SK-N-SH (cell line): ENCODE data around the gene GIPC2. TPM values are rescaled to one million over a fixed set of nuclear protein-coding genes. Genes with fewer than 3 reads are reported as not detected.

Experiments used
- CTCF ChIA-PET: fragments of 300-600, 350-600 bp; formaldehyde crosslinking; extraction: SDS; loops from one replicate; lab custom pipeline; 2021; lab: Yijun Ruan, JAX
- POLR2A ChIA-PET: fragments of 350-600 bp; sonication (Branson Sonifier 250); formaldehyde crosslinking; extraction: SDS; loops from one replicate; lab custom pipeline; 2020; ENCODE audit warnings: antibody characterized with exemption, inconsistent platforms; lab: Yijun Ruan, JAX
- DNase-seq: peaks from one replicate; pipeline ENCODE4 v3.0.0; 2012
- H2AFZ ChIP-seq: fragments of 200-600 bp; sonication (generic); 2 replicates; pipeline ENCODE4 v1.8.1; 2016; ENCODE audit warnings: antibody characterized with exemption, mild to moderate bottlenecking, low read depth
- H3F3A ChIP-seq: fragments of 200-600 bp; sonication (generic); replicated peaks from 2 replicates; pipeline ENCODE3; 2016; ENCODE audit warnings: antibody characterized with exemption, mild to moderate bottlenecking; ENCODE audit not compliant: insufficient read depth
- H3K27ac ChIP-seq, 2 experiments: fragments of 200-500 bp in 1 of 2; fragments of 200-600 bp in 1 of 2; sonication (Bioruptor generic) in 1 of 2; sonication (generic), shearing (Covaris generic) in 1 of 2; 2 replicates each; pipeline versions ENCODE4 v1.5.1 to v1.6.1; 2014 to 2016; ENCODE audit warnings: low read depth in 2 of 2, inconsistent platforms in 1 of 2, low read length in 1 of 2, mild to moderate bottlenecking in 1 of 2, mixed read lengths in 1 of 2
- H3K27me3 ChIP-seq: fragments of 200-600 bp; sonication (generic), shearing (Covaris generic); 2 replicates; pipeline ENCODE4 v1.6.1; 2016; ENCODE audit warnings: mixed run types; ENCODE audit not compliant: insufficient read depth
- H3K36me3 ChIP-seq, 2 experiments: fragments of 200-500 bp in 1 of 2; fragments of 200-600 bp in 1 of 2; sonication (Bioruptor generic) in 1 of 2; sonication (generic) in 1 of 2; replicated peaks in 1 of 2; 2 replicates each; pipeline versions ENCODE3 to v1.5.1; 2014 to 2016; ENCODE audit warnings: low read length in 1 of 2, mild to moderate bottlenecking in 1 of 2; ENCODE audit not compliant: insufficient read depth in 2 of 2, control insufficient read depth in 1 of 2
- H3K4me1 ChIP-seq, 2 experiments: fragments of 200-500 bp in 1 of 2; fragments of 200-600 bp in 1 of 2; sonication (Bioruptor generic) in 1 of 2; sonication (generic), shearing (Covaris generic) in 1 of 2; 2 replicates each; pipeline versions ENCODE4 v1.5.1 to v1.6.1; 2014 to 2016; ENCODE audit warnings: low read depth in 1 of 2, low read length in 1 of 2, mixed run types in 1 of 2; ENCODE audit not compliant: insufficient read depth in 2 of 2, control insufficient read depth in 1 of 2
- H3K4me2 ChIP-seq: fragments of 200-600 bp; sonication (generic), shearing (Covaris generic); 2 replicates; pipeline ENCODE4 v1.6.1; 2017; ENCODE audit warnings: mixed run types
- H3K4me3 ChIP-seq, 2 experiments: fragments of 200-500 bp in 1 of 2; fragments of 200-600 bp in 1 of 2; sonication (Bioruptor generic) in 1 of 2; sonication (generic), shearing (Covaris generic) in 1 of 2; 2 replicates each; pipeline versions ENCODE4 v1.5.1 to v1.8.1; 2014 to 2016; ENCODE audit warnings: low read depth in 2 of 2, inconsistent platforms in 1 of 2, low read length in 1 of 2, mild to moderate bottlenecking in 1 of 2, mixed read lengths in 1 of 2, moderate library complexity in 1 of 2
- H3K79me2 ChIP-seq: fragments of 200-600 bp; sonication (generic); 2 replicates; pipeline ENCODE4 v1.8.1; 2017; ENCODE audit warnings: mild to moderate bottlenecking; ENCODE audit not compliant: insufficient read depth
- H3K9ac ChIP-seq: fragments of 200-600 bp; sonication (generic); 2 replicates; pipeline ENCODE4 v1.6.1; 2017; ENCODE audit warnings: mixed run types
- H3K9me2 ChIP-seq: fragments of 200-600 bp; sonication (generic); 2 replicates; pipeline ENCODE4 v1.6.1; 2017; ENCODE audit warnings: mixed run types
- H3K9me3 ChIP-seq: fragments of 200-600 bp; sonication (generic); 2 replicates; pipeline ENCODE4 v1.6.1; 2017; ENCODE audit warnings: mixed run types, mild to moderate bottlenecking, moderate library complexity
- H4K20me1 ChIP-seq: fragments of 200-600 bp; sonication (generic); 2 replicates; pipeline ENCODE4 v1.6.1; 2017; ENCODE audit warnings: mild to moderate bottlenecking, mixed run types; ENCODE audit not compliant: insufficient read depth
- CHD2 ChIP-seq: fragments of 150-350 bp; IDR thresholded peaks from 2 replicates; pipeline ENCODE4 v1.6.1; 2018; ENCODE audit warnings: low read length; ENCODE audit not compliant: partially characterized antibody
- CTCF ChIP-seq: fragments of 200-600 bp; sonication (generic); IDR thresholded peaks from 2 replicates; pipeline ENCODE4 v1.6.1; 2017; ENCODE audit warnings: antibody characterized with exemption, mild to moderate bottlenecking, moderate library complexity
- ELF1 ChIP-seq: IDR thresholded peaks from 2 replicates; pipeline ENCODE4 v1.4.0; 2012
- EP300 ChIP-seq, 2 experiments: IDR thresholded peaks; 2 replicates each; pipeline versions ENCODE4 v1.4.0 to v1.6.1; 2012; ENCODE audit warnings: borderline replicate concordance in 1 of 2, low read depth in 1 of 2, low read length in 1 of 2
- EZH2phosphoT487 ChIP-seq: fragments of 200-600 bp; sonication (generic); IDR thresholded peaks from 2 replicates; pipeline ENCODE4 v1.6.1; 2017; ENCODE audit warnings: low read depth, mixed run types, mild to moderate bottlenecking, antibody characterized with exemption, moderate library complexity, borderline replicate concordance
- FOXJ3 ChIP-seq: sonication (generic); formaldehyde crosslinking; IDR thresholded peaks from 2 replicates; pipeline ENCODE4 v1.5.1; 2020; ENCODE audit warnings: mild to moderate bottlenecking, missing genetic modification reagents
- FOXM1 ChIP-seq: IDR thresholded peaks from 2 replicates; pipeline ENCODE4 v1.4.0; 2012; ENCODE audit warnings: low read depth, mild to moderate bottlenecking
- GATA2 ChIP-seq: sonication (generic); formaldehyde crosslinking; IDR thresholded peaks from 2 replicates; pipeline ENCODE4 v1.5.0; 2020; ENCODE audit warnings: mild to moderate bottlenecking, missing genetic modification reagents
- JUND ChIP-seq: IDR thresholded peaks from 2 replicates; pipeline ENCODE4 v1.4.0; 2012
- MAX ChIP-seq: IDR thresholded peaks from 2 replicates; pipeline ENCODE4 v1.4.0; 2012; ENCODE audit warnings: low read depth
- MEF2A ChIP-seq: IDR thresholded peaks from 2 replicates; pipeline ENCODE4 v1.4.0; 2012; ENCODE audit warnings: low read depth, borderline replicate concordance
- MXI1 ChIP-seq: IDR thresholded peaks from 2 replicates; pipeline ENCODE4 v1.6.1; 2012; ENCODE audit warnings: mild to moderate bottlenecking, low read depth, low read length, improper control_type of control experiment
- NFIC ChIP-seq: IDR thresholded peaks from 2 replicates; pipeline ENCODE4 v1.4.0; 2012; ENCODE audit warnings: borderline replicate concordance
- NRF1 ChIP-seq: IDR thresholded peaks from 2 replicates; pipeline ENCODE4 v1.6.1; 2012; ENCODE audit warnings: low read depth, mild to moderate bottlenecking, low read length
- PBX3 ChIP-seq: IDR thresholded peaks from 2 replicates; pipeline ENCODE4; 2012
- POLR2AphosphoS5 ChIP-seq: IDR thresholded peaks from 2 replicates; pipeline ENCODE4 v1.6.1; 2012; ENCODE audit warnings: low read depth, low read length
- RAD21 ChIP-seq: IDR thresholded peaks from 2 replicates; pipeline ENCODE4 v1.6.1; 2012; ENCODE audit warnings: mild to moderate bottlenecking, low read length
- RCOR1 ChIP-seq: fragments of 150-350 bp; IDR thresholded peaks from 2 replicates; pipeline ENCODE4 v1.6.1; 2017; ENCODE audit warnings: antibody characterized with exemption, low read length
- RFX5 ChIP-seq: IDR thresholded peaks from 2 replicates; pipeline ENCODE4 v1.6.1; 2012; ENCODE audit warnings: mild to moderate bottlenecking, improper control_type of control experiment, low read length
- RXRA ChIP-seq: IDR thresholded peaks from 2 replicates; pipeline ENCODE4 v1.4.0; 2012; ENCODE audit warnings: low read depth, mild to moderate bottlenecking, borderline replicate concordance
- SIN3A ChIP-seq: IDR thresholded peaks from 2 replicates; pipeline ENCODE4 v1.6.1; 2012; ENCODE audit warnings: low read depth, mild to moderate bottlenecking, low read length, moderate library complexity, borderline replicate concordance
- SMC3 ChIP-seq: IDR thresholded peaks from 2 replicates; pipeline ENCODE4 v1.6.1; 2012; ENCODE audit warnings: low read depth, low read length, improper control_type of control experiment
- TAF1 ChIP-seq: IDR thresholded peaks from 2 replicates; pipeline ENCODE4 v1.6.1; 2012; ENCODE audit warnings: low read depth, mild to moderate bottlenecking, low read length, moderate library complexity, borderline replicate concordance
- TCF12 ChIP-seq: IDR thresholded peaks from 2 replicates; pipeline ENCODE4 v1.4.0; 2012
- TEAD4 ChIP-seq: IDR thresholded peaks from 2 replicates; pipeline ENCODE4 v1.4.0; 2012; ENCODE audit warnings: mild to moderate bottlenecking, borderline replicate concordance; ENCODE audit not compliant: insufficient read depth
- USF1 ChIP-seq: IDR thresholded peaks from 2 replicates; pipeline ENCODE4 v1.4.0; 2012; ENCODE audit warnings: low read depth, borderline replicate concordance
- USF2 ChIP-seq: fragments of 150-350 bp; IDR thresholded peaks from 2 replicates; pipeline ENCODE4 v1.6.1; 2017; ENCODE audit warnings: antibody characterized with exemption, low read length, low read depth, borderline replicate concordance
- YY1 ChIP-seq: IDR thresholded peaks from 2 replicates; pipeline ENCODE4 v1.4.0; 2012; ENCODE audit warnings: low read depth, mild to moderate bottlenecking
- ZBTB33 ChIP-seq: IDR thresholded peaks from 2 replicates; pipeline ENCODE4 v1.4.0; 2012; ENCODE audit warnings: low read depth, borderline replicate concordance
- polyA plus RNA-seq, 3 experiments: library from polyadenylated mRNA; depleted of rRNA; stranded (reverse); fragments of >200 nt; gene quantifications; 2 replicates each; pipeline ENCODE4 v1.2.3, GENCODE V29; 2012

GIPC2 gene
- polyA plus RNA-seq, 1 of the 3 experiments (the other 2 are of a cell fraction): 0.02 TPM

- H3K4me1 ChIP-seq: peaks cover 0 to 4% of the 10 kb centered on the region in 2 experiments; a peak in 2 of 4 replicates
- no peak for DNase-seq
- no peak overlapping the region; a peak in 1 of 4 replicates for H3K27ac ChIP-seq
- H3K4me2 ChIP-seq: no peak overlapping the region
- H3K9me2 ChIP-seq: no peaks in the 10 kb centered on the region
- no peaks in the 10 kb centered on the region for H3K27me3 ChIP-seq
- no peak overlapping the region for H3K4me3 ChIP-seq
- CTCF ChIA-PET: interaction anchor here (1.1 to 1.6 kb wide), 4 partner anchors 12 to 451 kb away, joined by 4 to 9 read pairs (median 4); no protein-coding TSS in a partner anchor
- no peaks in the 10 kb centered on the region for H3K9me3 ChIP-seq
- H3K9ac ChIP-seq: no peak overlapping the region
- H4K20me1 ChIP-seq: no peaks in the 10 kb centered on the region
- POLR2A ChIA-PET: no interaction called here
- H3K36me3 ChIP-seq: no peaks in the 10 kb centered on the region
- H2AFZ ChIP-seq: no peak overlapping the region
- no peaks in the 10 kb centered on the region for H3F3A ChIP-seq
- no peaks in the 10 kb centered on the region for H3K79me2 ChIP-seq
- TF ChIP-seq POLR2AphosphoS5: 0 out of 2 replicates have a peak, but pooled peaks have one; percentile 25
- no peak for TF ChIP-seq YY1
- peak; percentile 78 for TF ChIP-seq TCF12
- no peak for TF ChIP-seq RCOR1
- TF ChIP-seq EZH2phosphoT487: no peak
- TF ChIP-seq SIN3A: no peak
- TF ChIP-seq MXI1: no peak
- TF ChIP-seq FOXJ3 (CRISPR knock-in tag): no peak
- TF ChIP-seq ZBTB33: no peak
- no peak for TF ChIP-seq MAX
- TF ChIP-seq PBX3: peak; percentile 84
- TF ChIP-seq NRF1: no peak
- peak; percentile 17; the same call in 1 of the 2 replicates for TF ChIP-seq MEF2A
- TF ChIP-seq TEAD4: peak; percentile 69
- no peak for TF ChIP-seq CTCF
- TF ChIP-seq USF2: no peak
- TF ChIP-seq USF1: no peak
- TF ChIP-seq RFX5: no peak
- TF ChIP-seq GATA2 (CRISPR knock-in tag): no peak
- TF ChIP-seq RAD21: no peak
- TF ChIP-seq SMC3: no peak
- TF ChIP-seq ELF1: no peak
- peak; percentile 63 for TF ChIP-seq JUND
- peak; percentile 50 to 89 for TF ChIP-seq EP300 (IDR thresholded peaks at IDR 0.05; ENCODE audit: borderline replicate concordance in 1 of 2, low read depth in 1 of 2, low read length in 1 of 2)
- TF ChIP-seq CHD2: no peak
- TF ChIP-seq RXRA: 0 out of 2 replicates have a peak, but pooled peaks have one; percentile 8
- TF ChIP-seq NFIC: peak; percentile 87; the same call in 1 of the 2 replicates
- no peak for TF ChIP-seq TAF1
- TF ChIP-seq FOXM1: peak; percentile 56; the same call in 1 of the 2 replicates
Observed at GRCh38 chr1:78156805-78157521, 111.2 kb downstream of the GIPC2 start.
